ENCODE measurements around the gene ARHGEF19. TPM values are rescaled to one million over a fixed set of nuclear protein-coding genes. Genes with fewer than 3 reads are reported as not detected.

Gene ARHGEF19
- total and polyA plus RNA-seq, 12 donors = 4.8 to 46.2 (median 22.1) TPM

DNA sequence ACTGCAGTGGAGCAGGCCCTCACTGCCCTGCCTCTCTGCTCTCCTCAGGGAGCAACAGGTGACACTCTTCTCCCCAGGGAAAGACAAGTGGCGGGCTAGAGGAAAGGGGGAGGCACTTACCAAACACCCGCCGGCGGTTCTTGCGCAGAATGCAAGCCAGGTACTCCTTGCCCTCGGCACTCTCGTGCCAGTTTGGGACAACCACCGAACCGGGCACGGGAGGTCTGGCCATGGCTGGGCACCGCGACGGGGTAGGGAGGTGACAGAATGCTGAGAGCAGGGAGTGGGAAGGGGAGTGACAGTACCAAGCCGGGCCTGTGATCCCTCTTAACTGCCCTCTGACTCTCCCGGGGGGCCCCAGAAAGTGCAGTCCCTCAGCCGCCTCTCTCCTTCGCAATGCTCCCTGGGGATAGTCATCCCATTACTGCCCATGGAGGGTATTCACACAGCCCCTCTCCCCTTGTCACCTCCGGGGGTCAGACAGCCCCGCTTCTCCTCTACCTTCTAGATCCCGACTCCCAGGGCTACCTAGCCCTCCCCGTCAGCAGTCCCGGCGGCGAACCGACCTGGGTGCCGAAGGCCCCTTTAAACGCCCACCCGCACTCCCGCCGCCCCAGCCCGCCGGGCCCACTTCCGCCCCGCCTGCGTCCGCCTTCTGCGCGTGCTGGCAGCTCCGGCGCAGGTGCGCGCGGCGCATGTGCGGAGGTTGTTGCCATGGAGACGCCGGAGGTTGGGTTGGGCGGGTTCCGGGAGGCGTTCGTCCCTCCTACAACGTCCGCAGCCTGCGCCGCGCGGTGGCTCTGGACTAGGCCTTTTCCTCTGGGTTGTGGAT is 24.3 kb upstream of the ARHGEF19 start, which contains the start of gene CPLANE2:
CPLANE2 (minus strand) TSS at position 673 of the 832 bp plus-strand sequence; CDS start at position 232, 441 bp downstream.
- DNase-seq = peak; percentile 94 to 98 (median 96)
- Histone ChIP-seq H3K9me3 (replicated peaks in 1 of 3) (no peaks in the 10 kb centered on the region), H3K4me1 (replicated peaks in 1 of 2) (peaks cover 9 to 23% of the 10 kb centered on the region in 2 donors), H3K4me3 (peak within 1 kb of the TSS in 2 of 4 donors; percentile 28 to 61), H3K27me3 (no peaks in the 10 kb centered on the region), H3K27ac (peak within 1 kb of the TSS; percentile 86 to 94 (median 94)), H3K36me3 (replicated peaks in 1 of 2) (no peaks in the 10 kb centered on the region)
- intact Hi-C loops (cut with DNase I) = no loop called here
- TF ChIP-seq CTCF (IDR thresholded peaks at IDR 0.05) (no peak), POLR2A (IDR thresholded peaks at IDR 0.05) (peak; percentile 36 to 74)
- 0 to 2% (median 1%) methylated on average over 17 to 57 of the region's 57 CpGs for WGBS, 4 donors

GRCh38 chr1:16235944-16236510 is 23.6 kb upstream of the ARHGEF19 start:
- Histone ChIP-seq H3K4me3 (peak overlapping the region in 2 of 4 donors; percentile 28 to 61), H3K36me3 (replicated peaks in 1 of 2) (no peaks in the 10 kb centered on the region), H3K27me3 (no peaks in the 10 kb centered on the region), H3K27ac (peak overlapping the region; percentile 86 to 94 (median 94)), H3K9me3 (replicated peaks in 1 of 3) (no peaks in the 10 kb centered on the region), H3K4me1 (replicated peaks in 1 of 2) (peaks cover 9 to 23% of the 10 kb centered on the region in 2 donors)
- intact Hi-C loops (cut with DNase I) = no loop called here
- peak in 1 of 2 donors; percentile 23 for TF ChIP-seq POLR2A (IDR thresholded peaks at IDR 0.05)
- TF ChIP-seq CTCF (IDR thresholded peaks at IDR 0.05) = peak; percentile 10 to 52 (median 30)
- WGBS, 4 donors = 36 to 50% (median 38%) methylated on average over 4 to 6 of the region's 6 CpGs
- peak in 6 of 7 donors; percentile 64 to 87 (median 67) for DNase-seq

GRCh38 chr1:16235347-16235746 is 22.9 kb upstream of the ARHGEF19 start:
- 82 to 100% (median 87%) methylated on average over 2 of the region's 2 CpGs for WGBS, 4 donors
- no peaks in the 10 kb centered on the region for H3K27me3 ChIP-seq
- H3K9me3 ChIP-seq (replicated peaks in 1 of 3) = no peaks in the 10 kb centered on the region
- H3K36me3 ChIP-seq (replicated peaks in 1 of 2) = no peaks in the 10 kb centered on the region
- H3K4me1 ChIP-seq (replicated peaks in 1 of 2) = peaks cover 9 to 23% of the 10 kb centered on the region in 2 donors
- DNase-seq = no peak
- no peak for TF ChIP-seq POLR2A (IDR thresholded peaks at IDR 0.05)
- TF ChIP-seq CTCF (IDR thresholded peaks at IDR 0.05) = no peak
- no peak overlapping the region for H3K27ac ChIP-seq
- intact Hi-C loops (cut with DNase I) = no loop called here
- no peak overlapping the region for H3K4me3 ChIP-seq

DNA sequence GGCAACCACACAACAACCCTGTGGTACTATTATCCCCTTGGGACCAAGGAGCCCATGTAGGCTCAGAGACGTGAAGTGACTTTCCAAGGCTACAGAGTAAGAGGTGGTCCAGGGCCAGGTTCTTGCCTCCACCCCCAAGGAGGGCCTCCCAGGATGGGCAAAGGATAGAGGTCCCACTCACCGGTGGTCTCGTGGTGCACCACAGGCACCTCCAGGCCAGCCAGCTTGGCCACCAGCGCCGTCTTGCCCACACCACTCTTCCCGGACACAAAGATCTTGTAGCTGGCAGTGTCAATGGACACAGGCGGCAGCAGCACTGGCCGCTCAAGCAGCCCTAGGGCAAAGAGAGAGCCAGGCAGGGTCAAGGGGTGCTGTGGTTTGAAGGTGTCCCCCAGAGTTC is 21.0 kb upstream of the ARHGEF19 start:
- intact Hi-C loops (cut with DNase I) = no loop called here
- TF ChIP-seq CTCF (IDR thresholded peaks at IDR 0.05) = no peak
- no peak for TF ChIP-seq POLR2A (IDR thresholded peaks at IDR 0.05)
- 89 to 99% (median 98%) methylated on average over 7 to 8 of the region's 8 CpGs for WGBS, 4 donors
- H3K9me3 ChIP-seq (replicated peaks in 1 of 3) = no peaks in the 10 kb centered on the region
- DNase-seq = no peak
- no peaks in the 10 kb centered on the region for H3K36me3 ChIP-seq (replicated peaks in 1 of 2)
- H3K27ac ChIP-seq = no peak overlapping the region
- peaks cover 9 to 23% of the 10 kb centered on the region in 2 donors for H3K4me1 ChIP-seq (replicated peaks in 1 of 2)
- no peaks in the 10 kb centered on the region for H3K27me3 ChIP-seq
- no peak overlapping the region for H3K4me3 ChIP-seq

All from adrenal gland (tissue), 12 donors.